Brain microvascular endothelial cell (primary cell): ENCODE results near the gene M1AP.

Source experiments
- DNase-seq: peaks from one replicate; pipeline ENCODE4 v3.0.0-alpha.2; 2020
- H3K27ac ChIP-seq: fragments of 250-450 bp; sonication (Bioruptor Pico); 2 replicates; pipeline ENCODE4 v1.5.1; 2020; ENCODE audit warnings: mild to moderate bottlenecking, moderate library complexity
- H3K27me3 ChIP-seq: fragments of 250-450 bp; sonication (Bioruptor Pico); replicated peaks from 2 replicates; pipeline ENCODE4 v1.5.1; 2020; ENCODE audit warnings: mild to moderate bottlenecking
- H3K36me3 ChIP-seq: fragments of 250-450 bp; sonication (Bioruptor Pico); replicated peaks from 2 replicates; pipeline ENCODE4 v1.5.1; 2020; ENCODE audit warnings: mild to moderate bottlenecking
- H3K4me3 ChIP-seq: 2 replicates; pipeline ENCODE4 v1.5.1; 2011; ENCODE audit warnings: low read depth, mild to moderate bottlenecking, control low read depth, low read length, moderate library complexity
- in situ Hi-C: cut with HindIII; loops from 2 replicates; pipeline ENCODE4 v1.10.0; 2017; ENCODE audit warnings: low sequenced_read_pairs, low pct_ligation_motif_present
- TF ChIP-seq, protein P1 (sequence below): IDR thresholded peaks from 2 replicates; pipeline ENCODE4 v1.5.1; 2011; ENCODE audit warnings: low read depth, mild to moderate bottlenecking, moderate library complexity, low read length, control low read depth, inconsistent platforms; ENCODE audit errors: missing control alignments

The M1AP gene

DNA sequence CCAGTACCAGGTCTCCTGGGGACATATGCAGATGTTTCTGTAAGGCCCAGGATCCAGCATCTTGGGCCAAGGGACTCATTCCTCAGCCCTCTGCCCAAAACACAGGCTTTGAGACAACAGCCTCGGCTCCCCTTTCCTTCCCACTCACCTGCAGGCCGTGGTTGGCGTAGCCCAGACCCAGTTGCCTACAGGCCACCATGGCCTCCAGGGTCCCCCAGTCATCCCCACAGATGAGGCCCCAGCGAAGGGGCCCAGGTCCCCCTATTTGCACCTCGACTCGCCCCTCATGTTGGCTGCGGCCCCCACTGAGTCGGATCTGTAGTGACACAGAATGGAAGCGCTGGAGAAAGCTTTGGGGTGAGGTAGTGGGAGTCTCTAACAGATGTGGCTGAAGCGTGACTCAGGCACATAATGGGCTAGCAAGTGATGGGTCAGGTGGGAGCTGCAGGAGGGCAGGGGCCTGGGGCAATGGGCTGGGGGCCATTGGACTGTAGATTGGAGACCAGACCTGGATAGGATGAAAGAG lies 112.6 kb downstream of the M1AP start:
- TF ChIP-seq, protein P1, sequence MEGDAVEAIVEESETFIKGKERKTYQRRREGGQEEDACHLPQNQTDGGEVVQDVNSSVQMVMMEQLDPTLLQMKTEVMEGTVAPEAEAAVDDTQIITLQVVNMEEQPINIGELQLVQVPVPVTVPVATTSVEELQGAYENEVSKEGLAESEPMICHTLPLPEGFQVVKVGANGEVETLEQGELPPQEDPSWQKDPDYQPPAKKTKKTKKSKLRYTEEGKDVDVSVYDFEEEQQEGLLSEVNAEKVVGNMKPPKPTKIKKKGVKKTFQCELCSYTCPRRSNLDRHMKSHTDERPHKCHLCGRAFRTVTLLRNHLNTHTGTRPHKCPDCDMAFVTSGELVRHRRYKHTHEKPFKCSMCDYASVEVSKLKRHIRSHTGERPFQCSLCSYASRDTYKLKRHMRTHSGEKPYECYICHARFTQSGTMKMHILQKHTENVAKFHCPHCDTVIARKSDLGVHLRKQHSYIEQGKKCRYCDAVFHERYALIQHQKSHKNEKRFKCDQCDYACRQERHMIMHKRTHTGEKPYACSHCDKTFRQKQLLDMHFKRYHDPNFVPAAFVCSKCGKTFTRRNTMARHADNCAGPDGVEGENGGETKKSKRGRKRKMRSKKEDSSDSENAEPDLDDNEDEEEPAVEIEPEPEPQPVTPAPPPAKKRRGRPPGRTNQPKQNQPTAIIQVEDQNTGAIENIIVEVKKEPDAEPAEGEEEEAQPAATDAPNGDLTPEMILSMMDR, result no peak
- Histone ChIP-seq H3K27me3 (no peaks in the 10 kb centered on the region), H3K27ac (no peak overlapping the region), H3K36me3 (peaks cover 3% of the 10 kb centered on the region), H3K4me3 (no peak overlapping the region)
- no peak for DNase-seq
- in situ Hi-C loops, result no loop called here

DNA sequence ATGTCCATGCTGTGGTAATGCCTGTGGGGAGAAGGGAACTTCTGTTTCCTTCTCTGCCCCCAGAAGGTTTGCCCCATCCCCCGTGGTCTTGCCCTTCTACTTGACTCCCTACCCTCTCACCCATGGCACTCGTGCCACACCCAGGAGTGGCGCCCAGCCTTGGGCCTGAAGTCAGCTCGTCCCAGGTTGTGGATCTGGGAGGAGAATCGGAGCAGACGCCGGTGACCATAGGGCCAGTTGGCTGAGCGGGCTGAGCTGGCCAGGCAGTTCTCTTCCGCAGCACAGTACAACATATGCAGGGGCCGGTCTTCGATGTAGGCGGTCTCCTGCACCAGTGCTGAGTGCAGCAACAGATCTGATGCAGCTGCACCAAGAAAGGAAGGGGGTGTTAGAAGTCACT lies 113.7 kb downstream of the M1AP start:
- TF ChIP-seq, protein P1, result no peak
- H3K27ac ChIP-seq, result no peak overlapping the region
- no peaks in the 10 kb centered on the region for H3K27me3 ChIP-seq
- in situ Hi-C loops, result no loop called here
- peaks cover 3% of the 10 kb centered on the region for H3K36me3 ChIP-seq
- DNase-seq, result no peak
- H3K4me3 ChIP-seq, result no peak overlapping the region

DNA sequence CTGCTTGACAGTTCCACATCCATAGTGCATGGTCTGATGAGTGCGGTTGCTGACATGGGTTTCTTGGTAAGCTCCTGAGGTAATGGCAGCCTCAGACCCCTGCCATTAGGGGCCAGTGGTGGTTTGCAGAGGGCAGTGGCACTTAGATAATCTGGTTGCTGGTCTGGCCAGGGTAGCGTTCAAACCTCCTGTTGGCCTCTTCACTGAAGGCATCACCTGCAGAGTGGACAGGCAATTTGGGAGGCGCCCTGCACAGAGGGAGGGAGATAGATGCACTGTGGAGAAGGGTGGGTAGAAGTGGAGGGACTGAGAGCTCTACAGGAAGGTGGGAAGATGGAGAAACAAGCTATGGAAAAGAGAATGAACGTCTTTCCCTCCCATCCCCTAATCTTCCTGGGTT lies 114.7 kb downstream of the M1AP start:
- H3K27ac ChIP-seq, result no peak overlapping the region
- TF ChIP-seq, protein P1, result no peak
- H3K27me3 ChIP-seq, result no peaks in the 10 kb centered on the region
- peaks cover 3% of the 10 kb centered on the region for H3K36me3 ChIP-seq
- in situ Hi-C loops, result no loop called here
- DNase-seq, result no peak
- no peak overlapping the region for H3K4me3 ChIP-seq

DNA sequence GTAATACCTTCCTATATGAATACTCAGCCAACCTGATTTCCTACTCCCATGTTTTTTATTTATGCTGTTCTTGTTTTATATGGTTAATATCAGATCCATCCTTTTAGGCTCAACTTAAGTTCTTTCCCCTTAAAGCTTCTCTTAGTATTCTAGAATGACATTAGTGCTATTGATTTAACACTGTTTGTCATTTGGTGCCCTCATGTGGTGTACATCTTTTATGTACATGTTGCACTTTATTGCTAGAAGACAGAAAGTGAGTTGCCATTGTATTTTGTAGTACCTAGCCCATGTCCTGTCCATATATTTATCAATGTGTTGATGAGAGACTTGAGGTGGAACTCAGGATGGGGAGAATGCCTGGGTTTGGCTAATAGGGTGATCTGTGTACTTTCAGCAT lies 115.9 kb downstream of the M1AP start:
- no peak for DNase-seq

DNA sequence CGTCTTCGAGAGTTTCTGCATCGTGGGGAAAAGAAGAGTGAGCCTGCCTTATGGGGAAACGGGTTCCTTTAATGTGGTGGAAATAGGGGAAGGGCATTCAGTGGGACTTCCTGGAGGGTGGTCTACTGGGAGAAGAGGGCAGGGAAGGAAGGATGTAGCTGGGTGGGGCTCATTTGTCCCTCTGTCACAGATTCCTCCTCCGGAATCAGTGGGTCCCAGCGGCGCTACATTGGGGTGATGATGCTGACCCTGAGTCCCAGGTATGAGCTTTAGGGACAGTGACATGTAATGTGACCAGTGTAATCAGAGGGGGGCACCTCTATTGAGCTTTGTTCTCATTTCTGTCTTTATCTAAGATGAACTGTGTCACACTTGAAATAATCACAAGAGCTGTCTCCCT lies 116.5 kb downstream of the M1AP start:
- Histone ChIP-seq H3K27me3 (no peaks in the 10 kb centered on the region), H3K36me3 (peaks cover 10% of the 10 kb centered on the region), H3K4me3 (no peak overlapping the region), H3K27ac (no peak overlapping the region)
- no peak for DNase-seq
- in situ Hi-C loops, result no loop called here
- TF ChIP-seq, protein P1, result no peak

More for the DNA sequence above, 115.9 kb downstream of the M1AP start:
- in situ Hi-C loops, result no loop called here
- TF ChIP-seq, protein P1, result no peak
- Histone ChIP-seq H3K4me3 (no peak overlapping the region), H3K27me3 (no peaks in the 10 kb centered on the region), H3K27ac (no peak overlapping the region), H3K36me3 (peaks cover 4% of the 10 kb centered on the region)
